ENCODE data around the gene EXOG. TPM values are rescaled to one million over a fixed set of nuclear protein-coding genes. Genes with fewer than 3 reads are reported as not detected.

Gene EXOG
- total and polyA plus RNA-seq, 2 of the 13 experiments (the other 11 are each of a cell fraction or from before 2014, with no cell fraction given): 5.5 to 9.5 TPM

DNA sequence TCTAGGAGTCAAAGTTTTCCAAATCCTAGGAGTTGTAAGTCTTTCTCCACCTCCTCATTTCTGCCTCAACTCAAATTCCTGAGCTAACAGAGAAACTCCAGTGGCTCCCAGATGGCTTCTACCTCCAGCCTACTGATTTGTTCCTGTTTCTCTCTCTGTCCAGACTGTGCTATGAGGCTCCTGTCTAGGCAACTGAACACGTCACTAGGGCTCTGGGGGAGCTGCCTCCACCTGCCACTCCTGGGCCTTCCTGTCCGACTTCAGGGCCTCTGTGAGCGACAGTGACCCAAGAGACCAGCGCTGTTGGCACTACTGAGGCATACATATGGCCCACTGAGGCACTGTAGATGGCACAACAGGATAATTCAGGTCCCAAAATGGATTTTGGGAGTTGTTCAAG is 71.4 kb downstream of the EXOG start:
- H3K27ac ChIP-seq (ENCODE audit: extremely low read length, insufficient read depth, low read length): no peak overlapping the region
- ChIA-PET CTCF (ENCODE audit: low intra/inter-chr PET ratio, low total read pairs) (no interaction called here), POLR2A (no interaction called here)
- intact Hi-C loops (cut with micrococcal nuclease; ENCODE audit: unreplicated experiment): no loop called here
- no peak overlapping the region for H3K4me3 ChIP-seq (replicated peaks in 1 of 3; ENCODE audit: insufficient read depth in 1 of 3, low read depth in 2 of 3, low read length in 3 of 3)
- FAIRE-seq (no peak), ATAC-seq (no peak), DNase-seq (ENCODE audit: low spot score) (no peak)
- H3K9me3 ChIP-seq (ENCODE audit: low read length): no peaks in the 10 kb centered on the region
- no peaks in the 10 kb centered on the region for H3K36me3 ChIP-seq (replicated peaks in 1 of 2; ENCODE audit: control insufficient read depth in 1 of 2, insufficient read depth in 2 of 2, low read length in 2 of 2)
- no peaks in the 10 kb centered on the region for H4K20me1 ChIP-seq (ENCODE audit: insufficient read depth, low read length)
- H3K27me3 ChIP-seq (ENCODE audit: control insufficient read depth in 1 of 2, insufficient read depth in 2 of 2, low read length in 2 of 2): peaks cover 1 to 19% of the 10 kb centered on the region in 2 experiments; a peak in 3 of 5 replicates
- no peak overlapping the region for H3K4me2 ChIP-seq (ENCODE audit: low read depth, low read length)
- TF ChIP-seq REL (CRISPR knock-in tag; conservative IDR thresholded peaks at IDR 0.05): no peak
- no peak for TF ChIP-seq ZNF549 (CRISPR knock-in tag; IDR thresholded peaks at IDR 0.05)
- no peak for TF ChIP-seq ZBTB3 (CRISPR knock-in tag; IDR thresholded peaks at IDR 0.05; ENCODE audit: borderline replicate concordance, low read depth)
- no peak for TF ChIP-seq ZFP1 (CRISPR knock-in tag; IDR thresholded peaks at IDR 0.05)
- no peak for TF ChIP-seq RNF2 (conservative IDR thresholded peaks at IDR 0.05; ENCODE audit: low read depth)
- no peak for TF ChIP-seq CSRNP1 (CRISPR knock-in tag; IDR thresholded peaks at IDR 0.05)
- no peak for TF ChIP-seq SRSF9 (IDR thresholded peaks at IDR 0.05; ENCODE audit: borderline replicate concordance, insufficient read depth, low read depth, low read length, poor library complexity, severe bottlenecking)
- TF ChIP-seq BRCA1 (CRISPR knock-in tag; IDR thresholded peaks at IDR 0.05): no peak
- TF ChIP-seq, protein P1, sequence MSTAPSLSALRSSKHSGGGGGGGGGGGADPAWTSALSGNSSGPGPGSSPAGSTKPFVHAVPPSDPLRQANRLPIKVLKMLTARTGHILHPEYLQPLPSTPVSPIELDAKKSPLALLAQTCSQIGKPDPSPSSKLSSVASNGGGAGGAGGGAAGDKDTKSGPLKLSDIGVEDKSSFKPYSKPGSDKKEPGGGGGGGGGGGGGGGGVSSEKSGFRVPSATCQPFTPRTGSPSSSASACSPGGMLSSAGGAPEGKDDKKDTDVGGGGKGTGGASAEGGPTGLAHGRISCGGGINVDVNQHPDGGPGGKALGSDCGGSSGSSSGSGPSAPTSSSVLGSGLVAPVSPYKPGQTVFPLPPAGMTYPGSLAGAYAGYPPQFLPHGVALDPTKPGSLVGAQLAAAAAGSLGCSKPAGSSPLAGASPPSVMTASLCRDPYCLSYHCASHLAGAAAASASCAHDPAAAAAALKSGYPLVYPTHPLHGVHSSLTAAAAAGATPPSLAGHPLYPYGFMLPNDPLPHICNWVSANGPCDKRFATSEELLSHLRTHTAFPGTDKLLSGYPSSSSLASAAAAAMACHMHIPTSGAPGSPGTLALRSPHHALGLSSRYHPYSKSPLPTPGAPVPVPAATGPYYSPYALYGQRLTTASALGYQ (CRISPR knock-in tag; IDR thresholded peaks at IDR 0.05): no peak
- TF ChIP-seq ZNF557 (CRISPR knock-in tag; IDR thresholded peaks at IDR 0.05): no peak
- TF ChIP-seq ETS1 (CRISPR knock-in tag; IDR thresholded peaks at IDR 0.05): no peak
- TF ChIP-seq CBX1 (IDR thresholded peaks at IDR 0.05; ENCODE audit: low read depth): no peak
- no peak for TF ChIP-seq ZNF883 (CRISPR knock-in tag; IDR thresholded peaks at IDR 0.05; ENCODE audit: not compliant biosample characterization)
- TF ChIP-seq IKZF1 (IDR thresholded peaks at IDR 0.05): no peak
- no peak for TF ChIP-seq SP1 (IDR thresholded peaks at IDR 0.05)
- no peak for TF ChIP-seq SP1 (CRISPR knock-in tag; IDR thresholded peaks at IDR 0.05)
- no peak for TF ChIP-seq ZZZ3 (CRISPR knock-in tag; IDR thresholded peaks at IDR 0.05; ENCODE audit: borderline replicate concordance)
- no peak for TF ChIP-seq ZNF580 (CRISPR knock-in tag; IDR thresholded peaks at IDR 0.05; ENCODE audit: borderline replicate concordance, low read depth)
- TF ChIP-seq ZNF891 (CRISPR knock-in tag; IDR thresholded peaks at IDR 0.05): no peak
- TF ChIP-seq NFE2L1 (CRISPR knock-in tag; IDR thresholded peaks at IDR 0.05; ENCODE audit: borderline replicate concordance): no peak
- 12% methylated on average over 4 of the region's 4 CpGs for WGBS (ENCODE audit: low lambda C conversion rate)
- no peaks in the 10 kb centered on the region for H3K4me1 ChIP-seq (ENCODE audit: insufficient read depth, low read length)
- in situ Hi-C loops (cut with HindIII; ENCODE audit: extremely low pct_ligation_motif_present, low pct_unique_long_range_greater_than_20kb): no loop called here
- no peak overlapping the region for H2AFZ ChIP-seq (ENCODE audit: low read length)
- no TSS peak for BruUV-seq (replicated peaks)
- no peak overlapping the region for H3K9ac ChIP-seq (ENCODE audit: insufficient read depth, low read depth, low read length)
- H3K79me2 ChIP-seq (ENCODE audit: insufficient read depth, low read length): no peaks in the 10 kb centered on the region
